NT2/D1 (cell line): ENCODE data around the gene ITPR2.
"Not testable (repeated sequence)": the region's sequence is repeated elsewhere in the genome, so short reads cannot be mapped to it uniquely, and the experiment has no call there.

Experiments used
- DNase-seq: peaks from one replicate; pipeline ENCODE4 v3.0.0-alpha.2; 2011; ENCODE audit warnings: low read depth, low spot score
- H3K27me3 ChIP-seq: 2 replicates; pipeline ENCODE4 v1.6.0; 2011; ENCODE audit warnings: mild to moderate bottlenecking; ENCODE audit not compliant: insufficient read length, insufficient read depth
- H3K36me3 ChIP-seq: 2 replicates; pipeline ENCODE4 v1.6.1; 2011; ENCODE audit warnings: mild to moderate bottlenecking, low read length, mixed read lengths; ENCODE audit not compliant: insufficient read depth, insufficient read length
- H3K4me1 ChIP-seq: 2 replicates; pipeline ENCODE4 v1.5.1; 2011; ENCODE audit not compliant: insufficient read depth, insufficient read length
- H3K4me3 ChIP-seq: 2 replicates; pipeline ENCODE4 v1.5.1; 2011; ENCODE audit warnings: low read depth; ENCODE audit not compliant: insufficient read length
- H3K9ac ChIP-seq: 2 replicates; pipeline ENCODE4 v1.6.0; 2011; ENCODE audit warnings: low read depth; ENCODE audit not compliant: insufficient read length
- H3K9me3 ChIP-seq: 2 replicates; pipeline ENCODE4 v1.5.1; 2011; ENCODE audit warnings: mild to moderate bottlenecking, low read length; ENCODE audit not compliant: insufficient read depth
- SUZ12 ChIP-seq: IDR thresholded peaks from 2 replicates; pipeline ENCODE4 v1.6.1; 2011; ENCODE audit not compliant: insufficient read length, insufficient read depth; ENCODE audit errors: extremely low read depth
- YY1 ChIP-seq: IDR thresholded peaks from 2 replicates; pipeline ENCODE4 v1.6.1; 2011; ENCODE audit not compliant: insufficient read length, insufficient read depth
- ZNF274 ChIP-seq: IDR thresholded peaks from 2 replicates; pipeline ENCODE4 v1.6.1; 2011; ENCODE audit warnings: mild to moderate bottlenecking, low read depth, low read length

The ITPR2 gene

DNA sequence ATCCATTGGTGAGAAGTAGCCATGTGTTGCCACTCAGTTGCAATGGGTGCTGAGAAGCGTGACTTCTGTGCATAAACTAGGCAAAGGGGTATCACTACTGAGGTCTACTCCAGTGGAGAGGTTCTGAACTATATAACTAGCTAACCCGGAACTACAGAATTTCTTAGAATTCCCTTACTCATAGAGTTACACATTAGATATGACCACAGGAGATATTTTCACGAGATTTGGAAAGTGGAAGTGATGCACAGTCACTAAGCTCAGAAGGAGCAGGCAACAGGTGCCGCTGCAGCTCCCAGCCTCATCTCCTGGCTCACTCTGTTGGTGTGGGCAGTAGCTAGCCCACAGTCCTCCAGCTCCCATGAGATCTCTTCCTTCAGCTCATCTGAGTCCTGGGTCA, 501.0 kb downstream of the ITPR2 start:
- H3K4me1 ChIP-seq: no peaks in the 10 kb centered on the region
- H3K4me3 ChIP-seq: no peak overlapping the region
- TF ChIP-seq YY1 (no peak), ZNF274 (no peak), SUZ12 (no peak)
- no peak overlapping the region for H3K9ac ChIP-seq
- H3K36me3 ChIP-seq: no peaks in the 10 kb centered on the region
- no peaks in the 10 kb centered on the region for H3K27me3 ChIP-seq
- no peak for DNase-seq
- no peaks in the 10 kb centered on the region for H3K9me3 ChIP-seq

DNA sequence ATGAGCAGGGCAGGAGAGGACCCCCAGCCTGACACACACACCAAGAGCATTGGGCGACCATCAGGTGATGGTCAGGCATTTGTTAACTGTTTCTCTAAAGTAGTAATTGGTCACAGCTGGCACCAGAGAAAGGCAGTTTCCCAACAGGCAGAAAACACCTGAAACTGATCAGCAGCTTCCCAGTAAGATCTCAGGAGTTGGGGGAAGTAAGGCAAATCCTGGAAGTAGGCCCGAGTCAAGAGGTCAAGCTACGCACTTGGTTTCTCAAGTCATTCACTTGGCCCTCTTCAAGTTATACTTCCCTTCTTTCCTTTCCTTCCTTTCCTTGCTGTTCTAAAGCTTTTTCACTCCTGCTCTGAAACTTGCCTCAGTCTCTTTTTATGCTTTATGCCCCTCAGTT, 501.9 kb downstream of the ITPR2 start:
- Histone ChIP-seq H3K27me3 (no peaks in the 10 kb centered on the region), H3K36me3 (no peaks in the 10 kb centered on the region), H3K9ac (no peak overlapping the region), H3K4me1 (no peaks in the 10 kb centered on the region), H3K9me3 (no peaks in the 10 kb centered on the region), H3K4me3 (no peak overlapping the region)
- no peak for DNase-seq
- TF ChIP-seq YY1: no peak
- TF ChIP-seq ZNF274: no peak
- no peak for TF ChIP-seq SUZ12

DNA sequence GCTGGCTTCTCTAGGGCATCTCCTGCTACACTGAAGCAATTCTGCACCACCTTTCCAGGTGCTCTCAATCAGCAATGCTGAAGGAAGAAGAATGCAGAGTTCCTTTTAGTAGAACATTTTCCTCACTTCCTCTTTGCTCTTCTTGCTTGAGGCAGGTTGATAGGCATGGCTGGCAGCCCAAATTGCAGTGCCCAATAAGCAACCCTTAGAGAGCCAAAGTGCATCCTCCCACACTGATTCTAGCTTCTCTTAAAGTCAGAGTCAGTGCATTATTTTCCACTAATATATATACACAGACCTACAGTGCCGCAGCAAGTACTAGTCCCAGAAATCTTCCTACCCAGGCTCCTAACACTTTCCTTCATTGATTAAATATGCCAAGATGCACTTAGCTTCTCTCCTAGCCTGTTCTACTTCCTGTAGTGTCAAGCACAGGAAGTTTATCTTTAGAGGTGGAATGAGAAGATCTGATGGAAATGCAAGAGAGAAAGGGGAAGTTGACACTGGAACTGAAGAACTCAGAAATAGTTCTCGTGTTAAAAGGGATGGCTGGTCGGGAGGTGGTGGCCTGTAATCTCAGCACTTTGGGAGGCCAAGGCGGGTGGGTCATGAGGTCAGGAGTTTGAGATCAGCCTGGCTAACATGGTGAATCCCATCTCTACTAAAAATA, 504.9 kb downstream of the ITPR2 start:
- DNase-seq: no peak
- Histone ChIP-seq H3K4me3 (no peak overlapping the region), H3K36me3 (no peaks in the 10 kb centered on the region), H3K9ac (no peak overlapping the region), H3K9me3 (no peaks in the 10 kb centered on the region), H3K27me3 (no peaks in the 10 kb centered on the region), H3K4me1 (no peaks in the 10 kb centered on the region)
- TF ChIP-seq YY1 (no peak), SUZ12 (no peak), ZNF274 (no peak)

DNA sequence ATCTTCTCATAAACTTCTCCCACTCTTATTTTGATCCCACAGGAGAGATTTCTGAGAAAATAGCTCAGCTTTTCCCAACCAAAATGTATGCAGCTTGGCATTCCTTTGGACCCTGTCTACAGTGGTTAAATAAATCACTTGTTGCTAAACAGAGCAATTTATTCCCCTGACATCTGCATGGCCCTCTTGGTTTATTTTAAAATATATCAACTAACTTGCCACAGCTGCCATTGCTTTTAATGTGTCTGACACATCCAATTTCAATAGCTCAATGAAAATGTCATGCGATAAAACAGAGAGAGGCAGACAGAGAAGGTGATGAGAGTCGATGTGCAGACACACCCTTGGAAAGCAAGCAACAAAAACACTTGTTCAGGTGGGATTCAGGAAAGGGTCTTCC, 509.3 kb downstream of the ITPR2 start:
- Histone ChIP-seq H3K9ac (no peak overlapping the region), H3K4me1 (no peaks in the 10 kb centered on the region), H3K4me3 (no peak overlapping the region), H3K27me3 (no peaks in the 10 kb centered on the region), H3K9me3 (peaks cover 6% of the 10 kb centered on the region; the same call in 1 of the 2 replicates), H3K36me3 (no peaks in the 10 kb centered on the region)
- no peak for DNase-seq
- no peak for TF ChIP-seq SUZ12
- TF ChIP-seq ZNF274: no peak
- no peak for TF ChIP-seq YY1

DNA sequence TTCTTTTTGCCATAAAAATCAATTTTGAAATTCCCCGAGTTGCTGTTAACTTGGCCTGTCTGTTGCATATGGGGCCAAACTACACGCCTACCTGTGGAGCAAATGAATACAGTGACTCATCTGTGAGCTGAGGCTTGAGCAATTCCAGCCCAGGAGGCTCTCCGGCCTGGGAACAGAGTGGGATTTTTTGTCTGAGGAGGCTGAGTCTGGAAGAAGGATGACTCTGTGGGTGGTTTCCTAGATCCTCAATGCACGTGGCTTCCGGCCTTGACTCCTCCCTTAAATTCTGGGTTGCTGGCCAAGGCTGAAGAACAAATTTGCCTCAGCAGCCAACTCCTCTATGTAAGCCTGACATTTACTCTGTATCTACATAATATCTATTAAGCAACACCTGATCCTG, 513.5 kb downstream of the ITPR2 start:
- Histone ChIP-seq H3K4me3 (no peak overlapping the region), H3K36me3 (no peaks in the 10 kb centered on the region), H3K27me3 (no peaks in the 10 kb centered on the region), H3K9me3 (peaks cover 16% of the 10 kb centered on the region; the same call in 1 of the 2 replicates), H3K4me1 (no peaks in the 10 kb centered on the region), H3K9ac (no peak overlapping the region)
- DNase-seq: no peak
- TF ChIP-seq YY1 (no peak), ZNF274 (no peak), SUZ12 (no peak)

DNA sequence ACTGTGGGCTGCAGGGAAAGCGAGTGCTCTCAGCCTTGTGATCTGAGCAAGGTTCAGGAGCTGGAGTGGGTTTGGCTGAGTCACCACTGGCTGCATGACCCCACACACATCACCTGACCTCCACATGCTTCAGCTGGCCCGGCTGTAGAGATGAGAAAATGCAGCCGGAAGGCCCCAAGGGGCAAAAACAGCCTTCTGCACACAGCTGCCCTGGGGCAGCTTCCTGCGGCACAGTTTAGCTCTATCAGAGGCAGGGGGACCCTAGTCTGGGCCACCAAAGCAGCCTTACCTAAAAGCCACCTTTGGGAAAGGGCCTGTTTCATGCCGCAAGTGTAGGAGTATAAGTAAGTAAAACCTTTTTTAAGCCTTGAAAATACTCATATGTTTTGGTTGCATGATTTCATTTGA, 514.3 kb downstream of the ITPR2 start:
- Histone ChIP-seq H3K36me3 (no peaks in the 10 kb centered on the region), H3K9ac (no peak overlapping the region), H3K9me3 (peaks cover 16% of the 10 kb centered on the region; the same call in 1 of the 2 replicates), H3K27me3 (no peaks in the 10 kb centered on the region), H3K4me3 (no peak overlapping the region), H3K4me1 (no peaks in the 10 kb centered on the region)
- TF ChIP-seq SUZ12 (no peak), ZNF274 (no peak), YY1 (no peak)
- no peak for DNase-seq

DNA sequence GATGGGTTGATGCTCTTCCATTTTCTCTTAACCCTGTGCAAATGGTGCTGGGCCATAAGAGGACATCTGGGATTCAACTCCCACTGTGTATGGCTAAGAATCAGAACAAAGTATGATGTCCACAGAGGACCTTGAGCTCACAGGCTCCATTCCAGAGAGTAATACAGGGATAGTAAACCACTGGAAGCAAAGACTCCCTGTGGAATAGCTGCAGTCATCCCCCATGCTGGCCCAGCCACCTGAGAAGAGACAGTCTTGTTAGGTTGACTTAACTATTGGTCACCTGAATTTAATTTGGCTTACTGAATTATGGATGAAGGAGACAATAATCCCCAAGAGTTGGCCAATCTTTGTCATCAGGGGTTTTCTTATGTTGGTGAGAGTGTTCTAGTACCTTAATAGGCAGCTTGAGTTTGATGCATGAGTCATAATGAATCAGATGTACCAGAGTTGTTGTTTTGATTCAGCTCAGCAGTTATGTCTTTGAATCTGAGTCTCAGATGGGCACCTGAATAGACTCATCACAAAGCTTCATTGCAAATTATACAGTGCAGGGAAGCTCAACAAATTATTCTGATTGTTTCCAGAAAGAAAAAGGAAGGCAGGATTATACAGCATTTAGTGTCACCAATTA, 514.9 kb downstream of the ITPR2 start:
- no peak for TF ChIP-seq YY1
- TF ChIP-seq ZNF274: no peak
- TF ChIP-seq SUZ12: no peak
- DNase-seq: no peak

DNA sequence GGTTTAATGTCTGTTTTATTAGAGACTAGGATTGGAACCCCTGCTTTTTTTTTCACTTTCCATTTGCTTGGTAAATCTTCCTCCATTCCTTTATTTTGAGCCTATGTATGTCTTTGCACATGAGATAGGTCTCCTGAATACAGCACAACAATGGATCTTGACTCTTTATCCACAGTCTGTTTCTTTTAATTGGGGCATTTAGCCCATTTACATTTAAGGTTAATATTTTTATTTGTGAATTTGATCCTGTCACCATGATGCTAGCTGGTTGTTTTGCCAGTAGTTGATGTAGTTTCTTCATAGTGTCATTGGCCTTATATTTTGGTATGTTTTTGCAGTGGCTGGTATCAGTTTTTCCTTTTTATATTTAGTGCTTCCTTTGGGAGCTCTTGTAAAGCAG, 518.9 kb downstream of the ITPR2 start:
- H3K9ac ChIP-seq, DNase-seq, H3K27me3 ChIP-seq: not testable (repeated sequence)

More for the DNA sequence above, 514.9 kb downstream of the ITPR2 start:
- no peaks in the 10 kb centered on the region for H3K4me1 ChIP-seq
- no peaks in the 10 kb centered on the region for H3K27me3 ChIP-seq
- no peak overlapping the region for H3K4me3 ChIP-seq
- no peaks in the 10 kb centered on the region for H3K36me3 ChIP-seq
- H3K9me3 ChIP-seq: peaks cover 16% of the 10 kb centered on the region; the same call in 1 of the 2 replicates
- no peak overlapping the region for H3K9ac ChIP-seq

DNA sequence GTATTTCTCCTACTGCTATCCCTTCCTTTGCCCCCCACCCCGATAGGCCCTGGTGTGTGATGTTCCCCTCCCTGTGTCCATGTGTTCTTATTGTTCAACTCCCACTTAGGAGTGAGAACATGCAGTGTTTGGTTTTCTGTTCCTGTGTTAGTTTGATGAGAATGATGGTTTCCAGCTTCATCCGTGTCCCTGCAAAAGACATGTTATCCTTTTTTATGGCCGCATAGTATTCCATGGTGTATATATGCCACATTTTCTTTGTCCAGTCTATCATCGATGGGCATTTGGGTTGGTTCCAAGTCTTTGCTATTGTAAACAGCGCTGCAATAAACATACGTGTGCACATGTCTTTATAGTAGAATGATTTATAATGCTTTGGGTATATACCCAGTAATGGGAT, 522.5 kb downstream of the ITPR2 start:
- H3K4me1 ChIP-seq, H3K4me3 ChIP-seq, H3K27me3 ChIP-seq, H3K9me3 ChIP-seq, DNase-seq, H3K9ac ChIP-seq, H3K36me3 ChIP-seq: not testable (repeated sequence)

More for the DNA sequence above, 518.9 kb downstream of the ITPR2 start:
- H3K4me3 ChIP-seq, H3K4me1 ChIP-seq, H3K36me3 ChIP-seq: not testable (repeated sequence)
- peaks cover 10% of the 10 kb centered on the region; the same call in 1 of the 2 replicates for H3K9me3 ChIP-seq
